GM21529 (cell line): Measurements from ENCODE around the gene EPHA7.

Experiments
- ATAC-seq: cut with Tn5 transposase; IDR thresholded peaks from one replicate; pipeline ENCODE4 v1.9.1; 2021; ENCODE audit not compliant: unreplicated experiment

The EPHA7 gene

DNA sequence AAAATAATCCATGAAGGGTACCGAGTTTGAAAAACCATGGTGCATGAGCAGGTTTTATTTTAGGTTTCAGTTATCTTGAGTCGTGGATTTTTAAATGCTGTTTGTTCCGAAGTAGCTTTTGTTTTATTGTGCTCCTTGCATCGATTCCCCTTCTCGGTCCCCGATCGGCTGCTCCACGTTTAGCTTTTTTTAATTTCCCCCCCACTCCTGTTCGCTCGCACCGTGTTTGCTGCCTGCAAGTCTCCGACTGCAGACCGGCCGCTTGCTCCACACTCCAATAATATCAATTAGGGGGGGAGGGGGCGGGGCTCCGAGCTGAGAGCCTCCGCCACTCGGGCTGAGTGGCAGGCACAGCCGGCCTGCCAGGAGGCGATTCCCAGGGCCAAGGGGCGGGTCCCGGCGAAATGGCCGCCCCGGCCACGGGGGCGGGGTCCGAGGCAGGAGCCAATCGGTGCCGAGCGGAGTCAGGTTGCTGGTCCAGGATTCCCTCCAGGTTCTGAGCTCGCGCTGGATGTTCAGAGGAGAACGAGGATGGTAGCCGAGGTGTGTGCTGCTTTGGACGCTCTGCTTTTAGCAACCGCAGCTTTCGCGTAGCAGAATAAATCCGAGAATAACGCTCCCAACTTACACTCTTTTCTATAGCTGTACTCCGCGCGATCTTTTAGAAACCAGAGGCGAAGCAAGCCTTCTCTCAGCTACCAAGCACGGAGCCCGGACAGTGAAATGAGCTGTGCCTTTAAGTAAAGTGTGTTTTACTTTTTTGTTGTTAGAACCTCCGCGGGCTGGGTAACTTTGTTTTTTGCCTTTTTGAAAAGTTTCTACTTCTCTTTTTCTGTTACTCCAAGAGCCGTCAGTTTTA lies at the start of gene EPHA7:
TSS of gene EPHA7 (minus strand) at position 256 of the 859 bp plus-strand sequence. CDS start at position 38, 218 bp downstream.
- ATAC-seq: peak; percentile 73

GRCh38 chr6:93468291-93468690 lies 48.9 kb upstream of the EPHA7 start:
- no peak for ATAC-seq

DNA sequence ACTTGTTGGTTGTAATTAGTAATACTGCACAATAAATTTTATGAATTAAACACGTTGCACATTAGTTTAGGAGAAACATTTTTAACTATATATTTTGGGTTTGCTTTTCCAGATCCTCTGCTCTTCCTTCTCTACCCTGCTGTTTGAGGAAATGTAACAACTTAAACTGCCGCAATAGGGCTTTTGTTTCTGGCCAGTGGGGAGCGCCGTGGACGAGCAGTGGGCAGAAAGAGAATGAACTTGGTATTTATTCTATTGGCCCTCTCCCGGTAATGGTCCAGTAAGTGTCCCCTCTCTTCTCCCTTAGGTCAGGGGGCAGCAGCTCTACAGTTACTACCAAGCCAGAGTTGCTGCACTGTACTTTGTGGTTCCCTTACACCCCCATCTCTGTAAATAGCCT lies 35.2 kb upstream of the EPHA7 start:
- ATAC-seq: no peak

GRCh38 chr6:93453956-93454355 lies 34.6 kb upstream of the EPHA7 start:
- ATAC-seq: peak; percentile 79

- ATAC-seq: no peak
Observed at GRCh38 chr6:93447874-93448273, 28.5 kb upstream of the EPHA7 start.

- no peak for ATAC-seq
Observed at GRCh38 chr6:93437491-93437890, 18.1 kb upstream of the EPHA7 start.

DNA sequence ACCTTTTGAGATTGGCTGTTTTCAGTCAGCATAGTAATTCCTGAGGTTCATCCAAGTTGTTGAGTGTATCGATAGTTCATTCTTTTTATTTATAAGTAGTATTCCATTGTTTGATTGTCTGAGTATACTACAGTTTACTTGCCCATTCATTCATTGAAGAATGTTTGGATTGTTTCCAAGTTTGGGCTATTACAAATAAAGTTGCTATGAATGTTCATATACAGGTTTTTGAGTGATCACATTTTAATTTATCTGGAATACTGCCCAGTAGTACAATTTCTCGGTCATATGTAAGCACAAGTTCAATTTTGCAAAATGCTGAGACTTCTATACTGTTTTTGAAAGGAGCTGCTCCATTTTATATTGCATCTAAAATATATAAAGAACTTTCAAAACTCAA lies 14.2 kb upstream of the EPHA7 start:
- ATAC-seq: no peak

GRCh38 chr6:93424303-93425064 lies 5.1 kb upstream of the EPHA7 start:
- ATAC-seq: no peak

GRCh38 chr6:93423542-93423941 lies 4.2 kb upstream of the EPHA7 start:
- ATAC-seq: no peak

DNA sequence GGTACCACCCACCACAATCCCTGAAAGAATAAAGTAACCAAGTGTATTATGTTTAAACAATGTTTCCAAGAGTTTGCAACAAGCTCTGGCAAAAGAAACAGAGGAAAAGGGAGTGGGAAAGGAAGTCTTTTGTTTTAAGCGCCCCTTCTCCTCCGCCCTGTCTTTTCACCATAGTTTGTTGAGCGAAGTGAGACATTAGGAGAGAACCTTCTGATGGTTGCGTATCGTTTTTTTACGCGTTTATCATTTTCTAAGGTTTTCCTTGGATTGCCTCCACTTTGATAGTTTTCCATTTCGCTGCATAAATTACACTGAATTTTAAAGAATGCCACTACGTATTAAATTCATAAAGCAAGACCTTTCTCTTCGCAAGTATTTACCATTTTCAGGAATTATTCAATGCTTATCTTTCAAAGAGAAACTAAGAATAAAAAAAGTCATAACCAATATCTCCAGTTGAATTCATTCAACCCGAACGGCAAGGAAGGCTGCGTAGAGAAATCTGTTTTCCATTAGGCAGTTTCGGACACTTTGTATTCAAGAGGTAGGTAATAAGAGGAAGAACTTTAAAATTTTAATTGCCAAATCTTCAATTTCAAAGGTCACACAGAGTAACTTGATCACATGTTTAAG lies 920 bp upstream of the EPHA7 start:
- no peak for ATAC-seq

GRCh38 chr6:93418408-93419303 lies 703 bp downstream of the EPHA7 start:
- no peak for ATAC-seq

DNA sequence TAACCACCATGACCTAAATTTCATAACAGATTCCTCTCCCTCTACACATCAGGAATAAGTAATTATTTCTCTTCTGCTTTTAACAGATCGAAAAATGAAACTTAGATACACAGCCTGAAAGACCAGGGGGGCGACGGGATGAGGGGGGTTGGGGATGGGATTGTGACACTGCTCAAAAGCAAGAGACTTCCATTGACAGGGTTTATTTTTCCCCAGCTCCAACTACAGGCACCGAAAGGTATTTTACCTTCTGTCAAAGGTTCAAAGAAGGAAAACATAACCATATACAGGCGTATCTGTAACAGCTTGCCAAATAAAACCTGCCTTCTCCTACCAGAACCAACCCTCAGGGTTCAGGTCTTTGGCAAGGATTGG lies 1.3 kb downstream of the EPHA7 start:
- ATAC-seq: no peak

- no peak for ATAC-seq
Observed at GRCh38 chr6:93417421-93418013, 1.8 kb downstream of the EPHA7 start.

GRCh38 chr6:93416571-93417420 lies 2.6 kb downstream of the EPHA7 start:
- no peak for ATAC-seq

DNA sequence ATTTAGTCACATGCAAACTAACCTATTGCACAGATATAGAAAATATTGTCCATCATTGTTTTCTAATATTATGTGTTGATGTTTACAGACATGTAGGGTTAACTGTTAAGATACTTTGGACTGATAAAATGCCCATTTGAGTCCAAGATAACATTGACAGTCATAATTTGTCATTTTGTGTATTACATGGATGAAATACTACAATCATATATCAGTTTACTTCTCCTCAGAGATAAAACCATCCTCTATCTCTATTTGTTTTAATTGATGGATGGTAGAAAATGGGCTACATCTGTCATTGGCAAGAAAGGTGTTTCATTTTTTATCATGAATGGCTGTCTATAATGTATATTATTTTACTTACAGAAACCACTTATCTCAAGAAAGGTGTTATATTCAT lies 6.2 kb downstream of the EPHA7 start:
- ATAC-seq: no peak

DNA sequence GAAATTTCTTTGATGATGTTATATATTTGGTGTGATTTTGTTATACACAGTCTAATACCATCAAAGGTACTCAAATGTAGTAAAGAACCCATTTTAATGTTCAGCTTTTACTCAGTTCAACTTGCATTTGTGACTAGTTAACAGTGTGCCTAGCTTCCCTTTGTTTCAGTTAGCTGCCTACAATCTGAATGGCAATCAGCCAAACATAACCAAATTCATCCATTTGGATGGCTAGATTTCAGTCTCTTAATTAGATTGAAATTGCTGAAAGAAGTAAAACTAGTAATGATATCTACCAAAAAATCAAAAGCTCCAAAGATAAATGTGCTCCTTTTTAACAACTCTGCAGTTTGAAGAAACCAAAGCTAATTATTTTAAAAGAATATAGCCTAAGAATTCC lies 6.9 kb downstream of the EPHA7 start:
- ATAC-seq: no peak

DNA sequence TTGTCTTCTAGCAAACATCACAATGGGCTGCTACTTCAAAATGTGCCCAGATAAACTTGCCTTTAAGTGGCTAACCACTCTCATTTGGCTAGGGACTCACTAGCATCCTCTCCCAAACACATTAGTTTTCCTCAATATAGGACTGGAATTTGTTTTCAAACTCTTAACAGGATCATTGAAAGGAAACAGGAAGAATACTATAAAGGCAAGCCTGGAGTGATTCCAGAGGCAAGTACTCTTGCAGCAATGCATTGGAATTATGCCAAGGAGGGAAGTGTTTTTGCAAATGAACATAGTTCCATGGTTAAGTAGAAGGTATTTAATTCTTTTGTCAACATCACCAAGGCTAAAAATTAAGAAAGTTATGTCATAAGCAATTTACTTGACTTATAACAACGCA lies 12.2 kb downstream of the EPHA7 start:
- ATAC-seq: no peak

DNA sequence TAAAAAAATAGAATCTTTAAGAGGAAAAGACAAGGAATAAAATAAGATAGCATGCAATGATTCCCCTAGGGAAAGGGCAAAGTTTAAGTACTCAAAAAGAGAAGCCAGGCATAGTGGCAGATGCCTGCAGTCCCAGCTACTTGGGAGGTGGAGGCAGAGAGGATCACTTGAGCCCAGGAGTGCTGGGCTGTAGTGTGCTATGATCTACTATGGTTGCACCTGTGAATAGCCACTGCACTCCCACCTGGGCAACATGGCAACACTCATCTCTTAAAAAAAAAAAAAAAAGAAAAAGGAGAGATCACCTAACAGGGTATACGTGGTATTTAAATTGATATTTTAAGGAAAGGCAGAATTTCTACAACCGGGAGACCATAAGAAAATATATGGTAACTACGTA lies 16.0 kb downstream of the EPHA7 start:
- no peak for ATAC-seq

DNA sequence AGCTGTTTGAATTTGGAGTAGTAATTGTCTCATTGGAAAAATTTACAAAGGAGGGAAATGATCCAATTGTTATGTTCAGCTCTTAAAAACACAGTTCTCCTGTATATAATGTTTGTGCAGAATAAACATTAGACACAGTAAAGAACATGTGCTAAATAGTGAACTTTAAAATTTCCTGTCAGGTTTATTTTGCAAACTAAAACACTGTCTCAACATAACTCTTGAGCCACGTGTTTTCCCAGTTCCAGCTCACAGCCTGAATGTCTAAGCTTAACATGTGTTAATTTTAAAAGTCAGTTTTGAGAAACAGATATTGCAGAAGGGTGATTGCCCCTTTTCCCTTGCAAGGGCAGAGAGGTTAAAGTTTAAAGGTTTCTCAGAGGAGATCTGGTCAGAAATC lies 20.6 kb downstream of the EPHA7 start:
- ATAC-seq: no peak

GRCh38 chr6:93394471-93394870 lies 24.9 kb downstream of the EPHA7 start:
- ATAC-seq: no peak
